GM23338 (cell line): ENCODE results near the gene LAMC3. TPM values are rescaled to one million over a fixed set of nuclear protein-coding genes. Genes with fewer than 3 reads are reported as not detected.

ENCODE experiments used
- ATAC-seq: fragments of 200-7000 bp; cut with Tn5 transposase; 3 replicates; pipeline ENCODE4 v1.9.1; 2020
- DNase-seq: peaks from one replicate; pipeline ENCODE4 v3.0.0-alpha.2; 2015; ENCODE audit warnings: low spot score
- H2AFZ ChIP-seq: fragments of 200-600 bp; sonication (generic); 2 replicates; pipeline ENCODE4 v1.8.0; 2016; ENCODE audit warnings: antibody characterized with exemption, mild to moderate bottlenecking, moderate library complexity
- H3F3A ChIP-seq: fragments of 200-600 bp; sonication (generic); replicated peaks from 2 replicates; pipeline ENCODE4 v1.8.0; 2017; ENCODE audit warnings: antibody characterized with exemption, mixed run types, low read depth
- H3K27ac ChIP-seq: fragments of 200-600 bp; sonication (generic); 2 replicates; pipeline ENCODE4 v1.6.1; 2016; ENCODE audit warnings: low read depth
- H3K27me3 ChIP-seq: fragments of 200-600 bp; sonication (generic); 2 replicates; pipeline ENCODE4 v1.8.0; 2016; ENCODE audit warnings: mild to moderate bottlenecking, mixed run types, moderate library complexity; ENCODE audit not compliant: insufficient read depth
- H3K36me3 ChIP-seq: fragments of 200-600 bp; sonication (generic); 2 replicates; pipeline ENCODE4 v1.8.0; 2016; ENCODE audit warnings: mild to moderate bottlenecking; ENCODE audit not compliant: insufficient read depth
- H3K4me1 ChIP-seq: fragments of 200-600 bp; sonication (generic); 2 replicates; pipeline ENCODE4 v1.8.0; 2016; ENCODE audit warnings: mild to moderate bottlenecking, moderate library complexity; ENCODE audit not compliant: insufficient read depth
- H3K4me2 ChIP-seq: fragments of 200-600 bp; sonication (generic); 2 replicates; pipeline ENCODE4 v1.7.1; 2017; ENCODE audit warnings: mixed run types
- H3K4me3 ChIP-seq: fragments of 200-600 bp; sonication (generic); 2 replicates; pipeline ENCODE4 v1.6.1; 2016; ENCODE audit warnings: mixed run types
- H3K79me2 ChIP-seq: fragments of 200-600 bp; sonication (generic); replicated peaks from 2 replicates; pipeline ENCODE4 v1.8.0; 2017; ENCODE audit warnings: mild to moderate bottlenecking; ENCODE audit not compliant: insufficient read depth
- H3K9me2 ChIP-seq: fragments of 200-600 bp; sonication (generic); 2 replicates; pipeline ENCODE4 v1.8.0; 2017; ENCODE audit not compliant: insufficient read depth
- H4K20me1 ChIP-seq: fragments of 200-600 bp; sonication (generic); replicated peaks from 2 replicates; pipeline ENCODE4 v1.8.0; 2017; ENCODE audit warnings: mild to moderate bottlenecking; ENCODE audit not compliant: insufficient read depth
- H3K27ac Mint-ChIP-seq: 2 replicates; pipeline ENCODE4 v1.8.0; 2020; ENCODE audit warnings: inconsistent platforms, mild to moderate bottlenecking, moderate library complexity, mixed read lengths
- H3K27me3 Mint-ChIP-seq: 3 replicates; pipeline ENCODE4 v1.8.0; 2022; ENCODE audit warnings: low read depth, mild to moderate bottlenecking, moderate library complexity, mixed read lengths, inconsistent platforms; ENCODE audit not compliant: insufficient read depth, poor library complexity
- H3K36me3 Mint-ChIP-seq: 3 replicates; pipeline ENCODE4 v1.8.0; 2021; ENCODE audit warnings: low read depth, mild to moderate bottlenecking, inconsistent platforms, moderate library complexity, mixed read lengths
- H3K4me1 Mint-ChIP-seq: 3 replicates; pipeline ENCODE4 v1.8.0; 2020; ENCODE audit warnings: mild to moderate bottlenecking, inconsistent platforms, mixed read lengths
- H3K4me3 Mint-ChIP-seq: 3 replicates; pipeline ENCODE4 v1.8.0; 2021; ENCODE audit warnings: moderate library complexity, mild to moderate bottlenecking, inconsistent platforms, mixed read lengths
- H3K9me3 Mint-ChIP-seq: 3 replicates; pipeline ENCODE4 v1.8.0; 2020; ENCODE audit warnings: moderate library complexity, mild to moderate bottlenecking, inconsistent platforms, mixed read lengths
- CREB1 ChIP-seq: fragments of 250-450 bp; sonication (Bioruptor Pico); IDR thresholded peaks from 2 replicates; pipeline ENCODE4 v1.5.0; 2020; ENCODE audit warnings: low read depth, mild to moderate bottlenecking, moderate library complexity
- EZH2 ChIP-seq: fragments of 200-600 bp; sonication (generic); IDR thresholded peaks from one replicate; pipeline ENCODE4 v1.8.0; 2017; ENCODE audit warnings: antibody characterized with exemption, mild to moderate bottlenecking, low read depth; ENCODE audit not compliant: unreplicated experiment
- EZH2phosphoT487 ChIP-seq: fragments of 200-600 bp; sonication (generic); IDR thresholded peaks from one replicate; pipeline ENCODE4 v1.8.1; 2018; ENCODE audit warnings: antibody characterized with exemption; ENCODE audit not compliant: unreplicated experiment
- JUNB ChIP-seq: IDR thresholded peaks from one replicate; pipeline ENCODE4 v1.6.1; 2016; ENCODE audit warnings: antibody characterized with exemption; ENCODE audit not compliant: unreplicated experiment
- NANOG ChIP-seq: IDR thresholded peaks from 2 replicates; pipeline ENCODE4 v1.6.1; 2016; ENCODE audit warnings: antibody characterized with exemption, borderline replicate concordance
- POLR2AphosphoS5 ChIP-seq: IDR thresholded peaks from 2 replicates; pipeline ENCODE4 v1.6.1; 2016; ENCODE audit warnings: antibody characterized with exemption, low read depth
- STAT1 ChIP-seq: IDR thresholded peaks from one replicate; pipeline ENCODE4 v1.6.1; 2016; ENCODE audit warnings: antibody characterized with exemption; ENCODE audit not compliant: unreplicated experiment
- ZNF114 ChIP-seq: fragments of 250-450 bp; sonication (Bioruptor Pico); IDR thresholded peaks from 2 replicates; pipeline ENCODE4 v1.5.0; 2020; ENCODE audit warnings: mild to moderate bottlenecking, moderate library complexity
- ZNF331 ChIP-seq: fragments of 250-450 bp; sonication (Bioruptor Pico); IDR thresholded peaks from 2 replicates; pipeline ENCODE4 v1.5.0; 2020; ENCODE audit warnings: low read depth, mild to moderate bottlenecking, moderate library complexity
- polyA plus RNA-seq: library from polyadenylated mRNA; unstranded; fragments of >200 nt; fragmentation: Nextera tagmentation; extraction: Ambion mirVana; gene quantifications from 2 replicates; pipeline ENCODE4 v1.2.1, GENCODE V29; 2016
- total RNA-seq: library from RNA; depleted of rRNA; stranded (reverse); fragments of >200 nt; shearing (Covaris generic); gene quantifications from 2 replicates; pipeline ENCODE4 v1.2.3, GENCODE V29; 2014
- TF ChIP-seq, protein P1 (sequence below), 2 experiments: fragments of 200-600 bp in 1 of 2; sonication (generic) in 1 of 2; conservative IDR thresholded peaks; 2 replicates each; pipeline versions ENCODE4 v1.5.1 to v1.6.1; 2016 to 2017; ENCODE audit warnings: antibody characterized with exemption in 2 of 2, low read depth in 2 of 2, mild to moderate bottlenecking in 2 of 2, moderate library complexity in 1 of 2
- TF ChIP-seq, protein P2 (sequence below): IDR thresholded peaks from 2 replicates; pipeline ENCODE4 v1.6.1; 2016; ENCODE audit warnings: antibody characterized with exemption
- TF ChIP-seq, protein P3 (sequence below): IDR thresholded peaks from one replicate; pipeline ENCODE4 v1.6.1; 2018; ENCODE audit warnings: antibody characterized with exemption; ENCODE audit not compliant: unreplicated experiment
- TF ChIP-seq, protein P4 (sequence below): fragments of 250-450 bp; sonication (Bioruptor Pico); IDR thresholded peaks from 2 replicates; pipeline ENCODE4 v1.5.0; 2020; ENCODE audit warnings: mild to moderate bottlenecking, moderate library complexity

Gene LAMC3
- total and polyA plus RNA-seq, 2 experiments from 2014 or later: 9.0 to 27.4 TPM

DNA sequence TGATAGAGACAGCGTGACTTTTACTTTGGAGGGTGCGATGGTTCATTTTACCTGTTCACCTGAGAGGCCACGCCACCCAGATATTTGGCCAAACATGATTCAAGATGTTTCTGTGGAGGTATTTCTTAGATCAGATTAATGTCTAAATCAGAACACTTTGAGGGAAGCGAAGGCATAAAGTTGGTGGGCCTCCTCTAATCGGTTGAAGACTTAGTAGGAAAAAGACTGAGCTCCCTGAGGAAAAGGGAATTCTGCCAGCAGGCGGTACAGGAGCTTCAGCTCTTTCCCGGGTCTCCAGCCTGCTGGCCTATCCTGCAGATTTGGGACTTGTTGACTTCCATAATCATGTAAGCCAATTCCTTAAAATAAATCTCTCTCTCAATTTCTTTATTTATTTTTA is 7.0 kb upstream of the LAMC3 start:
- DNase-seq: no peak

More for the DNA sequence above, 7.0 kb upstream of the LAMC3 start:
- H3K36me3 Mint-ChIP-seq: no peaks in the 10 kb centered on the region
- no peaks in the 10 kb centered on the region for H3K27me3 ChIP-seq
- H3K9me3 Mint-ChIP-seq: peaks cover 3% of the 10 kb centered on the region; the same call in 1 of the 3 replicates
- no peak for ATAC-seq
- no peaks in the 10 kb centered on the region; the same call in 2 of the 3 replicates for H3K4me1 Mint-ChIP-seq
- no peaks in the 10 kb centered on the region for H3K4me1 ChIP-seq
- H3K9me2 ChIP-seq: no peaks in the 10 kb centered on the region
- H2AFZ ChIP-seq: no peak overlapping the region
- no peak overlapping the region for H3K27ac ChIP-seq
- no peaks in the 10 kb centered on the region for H3K36me3 ChIP-seq
- no peak overlapping the region for H3K4me2 ChIP-seq
- H3K4me3 Mint-ChIP-seq: no peak overlapping the region
- no peak for TF ChIP-seq EZH2
- TF ChIP-seq NANOG: no peak
- TF ChIP-seq, protein P1, sequence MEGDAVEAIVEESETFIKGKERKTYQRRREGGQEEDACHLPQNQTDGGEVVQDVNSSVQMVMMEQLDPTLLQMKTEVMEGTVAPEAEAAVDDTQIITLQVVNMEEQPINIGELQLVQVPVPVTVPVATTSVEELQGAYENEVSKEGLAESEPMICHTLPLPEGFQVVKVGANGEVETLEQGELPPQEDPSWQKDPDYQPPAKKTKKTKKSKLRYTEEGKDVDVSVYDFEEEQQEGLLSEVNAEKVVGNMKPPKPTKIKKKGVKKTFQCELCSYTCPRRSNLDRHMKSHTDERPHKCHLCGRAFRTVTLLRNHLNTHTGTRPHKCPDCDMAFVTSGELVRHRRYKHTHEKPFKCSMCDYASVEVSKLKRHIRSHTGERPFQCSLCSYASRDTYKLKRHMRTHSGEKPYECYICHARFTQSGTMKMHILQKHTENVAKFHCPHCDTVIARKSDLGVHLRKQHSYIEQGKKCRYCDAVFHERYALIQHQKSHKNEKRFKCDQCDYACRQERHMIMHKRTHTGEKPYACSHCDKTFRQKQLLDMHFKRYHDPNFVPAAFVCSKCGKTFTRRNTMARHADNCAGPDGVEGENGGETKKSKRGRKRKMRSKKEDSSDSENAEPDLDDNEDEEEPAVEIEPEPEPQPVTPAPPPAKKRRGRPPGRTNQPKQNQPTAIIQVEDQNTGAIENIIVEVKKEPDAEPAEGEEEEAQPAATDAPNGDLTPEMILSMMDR (conservative IDR thresholded peaks at IDR 0.05; ENCODE audit: low read depth in 2 of 2): no peak
- TF ChIP-seq ZNF331 (CRISPR knock-in tag): no peak
- no peak for TF ChIP-seq ZNF114 (CRISPR knock-in tag)
- TF ChIP-seq CREB1: no peak
- TF ChIP-seq, protein P2, sequence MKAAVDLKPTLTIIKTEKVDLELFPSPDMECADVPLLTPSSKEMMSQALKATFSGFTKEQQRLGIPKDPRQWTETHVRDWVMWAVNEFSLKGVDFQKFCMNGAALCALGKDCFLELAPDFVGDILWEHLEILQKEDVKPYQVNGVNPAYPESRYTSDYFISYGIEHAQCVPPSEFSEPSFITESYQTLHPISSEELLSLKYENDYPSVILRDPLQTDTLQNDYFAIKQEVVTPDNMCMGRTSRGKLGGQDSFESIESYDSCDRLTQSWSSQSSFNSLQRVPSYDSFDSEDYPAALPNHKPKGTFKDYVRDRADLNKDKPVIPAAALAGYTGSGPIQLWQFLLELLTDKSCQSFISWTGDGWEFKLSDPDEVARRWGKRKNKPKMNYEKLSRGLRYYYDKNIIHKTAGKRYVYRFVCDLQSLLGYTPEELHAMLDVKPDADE: no peak
- TF ChIP-seq EZH2phosphoT487: no peak
- TF ChIP-seq, protein P3, sequence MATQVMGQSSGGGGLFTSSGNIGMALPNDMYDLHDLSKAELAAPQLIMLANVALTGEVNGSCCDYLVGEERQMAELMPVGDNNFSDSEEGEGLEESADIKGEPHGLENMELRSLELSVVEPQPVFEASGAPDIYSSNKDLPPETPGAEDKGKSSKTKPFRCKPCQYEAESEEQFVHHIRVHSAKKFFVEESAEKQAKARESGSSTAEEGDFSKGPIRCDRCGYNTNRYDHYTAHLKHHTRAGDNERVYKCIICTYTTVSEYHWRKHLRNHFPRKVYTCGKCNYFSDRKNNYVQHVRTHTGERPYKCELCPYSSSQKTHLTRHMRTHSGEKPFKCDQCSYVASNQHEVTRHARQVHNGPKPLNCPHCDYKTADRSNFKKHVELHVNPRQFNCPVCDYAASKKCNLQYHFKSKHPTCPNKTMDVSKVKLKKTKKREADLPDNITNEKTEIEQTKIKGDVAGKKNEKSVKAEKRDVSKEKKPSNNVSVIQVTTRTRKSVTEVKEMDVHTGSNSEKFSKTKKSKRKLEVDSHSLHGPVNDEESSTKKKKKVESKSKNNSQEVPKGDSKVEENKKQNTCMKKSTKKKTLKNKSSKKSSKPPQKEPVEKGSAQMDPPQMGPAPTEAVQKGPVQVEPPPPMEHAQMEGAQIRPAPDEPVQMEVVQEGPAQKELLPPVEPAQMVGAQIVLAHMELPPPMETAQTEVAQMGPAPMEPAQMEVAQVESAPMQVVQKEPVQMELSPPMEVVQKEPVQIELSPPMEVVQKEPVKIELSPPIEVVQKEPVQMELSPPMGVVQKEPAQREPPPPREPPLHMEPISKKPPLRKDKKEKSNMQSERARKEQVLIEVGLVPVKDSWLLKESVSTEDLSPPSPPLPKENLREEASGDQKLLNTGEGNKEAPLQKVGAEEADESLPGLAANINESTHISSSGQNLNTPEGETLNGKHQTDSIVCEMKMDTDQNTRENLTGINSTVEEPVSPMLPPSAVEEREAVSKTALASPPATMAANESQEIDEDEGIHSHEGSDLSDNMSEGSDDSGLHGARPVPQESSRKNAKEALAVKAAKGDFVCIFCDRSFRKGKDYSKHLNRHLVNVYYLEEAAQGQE: no peak
- no peak for TF ChIP-seq JUNB
- TF ChIP-seq, protein P4, sequence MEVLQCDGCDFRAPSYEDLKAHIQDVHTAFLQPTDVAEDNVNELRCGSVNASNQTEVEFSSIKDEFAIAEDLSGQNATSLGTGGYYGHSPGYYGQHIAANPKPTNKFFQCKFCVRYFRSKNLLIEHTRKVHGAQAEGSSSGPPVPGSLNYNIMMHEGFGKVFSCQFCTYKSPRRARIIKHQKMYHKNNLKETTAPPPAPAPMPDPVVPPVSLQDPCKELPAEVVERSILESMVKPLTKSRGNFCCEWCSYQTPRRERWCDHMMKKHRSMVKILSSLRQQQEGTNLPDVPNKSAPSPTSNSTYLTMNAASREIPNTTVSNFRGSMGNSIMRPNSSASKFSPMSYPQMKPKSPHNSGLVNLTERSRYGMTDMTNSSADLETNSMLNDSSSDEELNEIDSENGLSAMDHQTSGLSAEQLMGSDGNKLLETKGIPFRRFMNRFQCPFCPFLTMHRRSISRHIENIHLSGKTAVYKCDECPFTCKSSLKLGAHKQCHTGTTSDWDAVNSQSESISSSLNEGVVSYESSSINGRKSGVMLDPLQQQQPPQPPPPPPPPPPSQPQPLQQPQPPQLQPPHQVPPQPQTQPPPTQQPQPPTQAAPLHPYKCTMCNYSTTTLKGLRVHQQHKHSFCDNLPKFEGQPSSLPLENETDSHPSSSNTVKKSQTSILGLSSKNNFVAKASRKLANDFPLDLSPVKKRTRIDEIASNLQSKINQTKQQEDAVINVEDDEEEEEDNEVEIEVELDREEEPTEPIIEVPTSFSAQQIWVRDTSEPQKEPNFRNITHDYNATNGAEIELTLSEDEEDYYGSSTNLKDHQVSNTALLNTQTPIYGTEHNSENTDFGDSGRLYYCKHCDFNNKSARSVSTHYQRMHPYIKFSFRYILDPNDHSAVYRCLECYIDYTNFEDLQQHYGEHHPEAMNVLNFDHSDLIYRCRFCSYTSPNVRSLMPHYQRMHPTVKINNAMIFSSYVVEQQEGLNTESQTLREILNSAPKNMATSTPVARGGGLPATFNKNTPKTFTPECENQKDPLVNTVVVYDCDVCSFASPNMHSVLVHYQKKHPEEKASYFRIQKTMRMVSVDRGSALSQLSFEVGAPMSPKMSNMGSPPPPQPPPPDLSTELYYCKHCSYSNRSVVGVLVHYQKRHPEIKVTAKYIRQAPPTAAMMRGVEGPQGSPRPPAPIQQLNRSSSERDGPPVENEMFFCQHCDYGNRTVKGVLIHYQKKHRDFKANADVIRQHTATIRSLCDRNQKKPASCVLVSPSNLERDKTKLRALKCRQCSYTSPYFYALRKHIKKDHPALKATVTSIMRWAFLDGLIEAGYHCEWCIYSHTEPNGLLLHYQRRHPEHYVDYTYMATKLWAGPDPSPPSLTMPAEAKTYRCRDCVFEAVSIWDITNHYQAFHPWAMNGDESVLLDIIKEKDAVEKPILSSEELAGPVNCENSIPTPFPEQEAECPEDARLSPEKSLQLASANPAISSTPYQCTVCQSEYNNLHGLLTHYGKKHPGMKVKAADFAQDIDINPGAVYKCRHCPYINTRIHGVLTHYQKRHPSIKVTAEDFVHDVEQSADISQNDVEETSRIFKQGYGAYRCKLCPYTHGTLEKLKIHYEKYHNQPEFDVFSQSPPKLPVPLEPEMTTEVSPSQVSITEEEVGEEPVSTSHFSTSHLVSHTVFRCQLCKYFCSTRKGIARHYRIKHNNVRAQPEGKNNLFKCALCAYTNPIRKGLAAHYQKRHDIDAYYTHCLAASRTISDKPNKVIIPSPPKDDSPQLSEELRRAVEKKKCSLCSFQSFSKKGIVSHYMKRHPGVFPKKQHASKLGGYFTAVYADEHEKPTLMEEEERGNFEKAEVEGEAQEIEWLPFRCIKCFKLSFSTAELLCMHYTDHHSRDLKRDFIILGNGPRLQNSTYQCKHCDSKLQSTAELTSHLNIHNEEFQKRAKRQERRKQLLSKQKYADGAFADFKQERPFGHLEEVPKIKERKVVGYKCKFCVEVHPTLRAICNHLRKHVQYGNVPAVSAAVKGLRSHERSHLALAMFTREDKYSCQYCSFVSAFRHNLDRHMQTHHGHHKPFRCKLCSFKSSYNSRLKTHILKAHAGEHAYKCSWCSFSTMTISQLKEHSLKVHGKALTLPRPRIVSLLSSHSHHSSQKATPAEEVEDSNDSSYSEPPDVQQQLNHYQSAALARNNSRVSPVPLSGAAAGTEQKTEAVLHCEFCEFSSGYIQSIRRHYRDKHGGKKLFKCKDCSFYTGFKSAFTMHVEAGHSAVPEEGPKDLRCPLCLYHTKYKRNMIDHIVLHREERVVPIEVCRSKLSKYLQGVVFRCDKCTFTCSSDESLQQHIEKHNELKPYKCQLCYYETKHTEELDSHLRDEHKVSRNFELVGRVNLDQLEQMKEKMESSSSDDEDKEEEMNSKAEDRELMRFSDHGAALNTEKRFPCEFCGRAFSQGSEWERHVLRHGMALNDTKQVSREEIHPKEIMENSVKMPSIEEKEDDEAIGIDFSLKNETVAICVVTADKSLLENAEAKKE: no peak
- no peak for TF ChIP-seq POLR2AphosphoS5
- no peak for TF ChIP-seq STAT1
- H3K27ac Mint-ChIP-seq: no peak overlapping the region
- no peaks in the 10 kb centered on the region for H3F3A ChIP-seq
- no peaks in the 10 kb centered on the region for H4K20me1 ChIP-seq
- no peak overlapping the region for H3K4me3 ChIP-seq
- H3K27me3 Mint-ChIP-seq: peaks cover 4% of the 10 kb centered on the region
- H3K79me2 ChIP-seq: no peaks in the 10 kb centered on the region
